NCI-H187 (cell line): ENCODE measurements around the gene ARHGDIA.

Experiments
- DNase-seq, 2 experiments: peaks; one replicate each; lab custom pipeline; 2025; lab: John Stamatoyannopoulos, UW

Gene ARHGDIA

GRCh38 chr17:81888988-81889595 is 18.0 kb upstream of the ARHGDIA start:
- no peak for DNase-seq

- DNase-seq, result no peak
Observed at GRCh38 chr17:81888105-81888987, 17.2 kb upstream of the ARHGDIA start.

GRCh38 chr17:81885869-81886548 is 14.9 kb upstream of the ARHGDIA start:
- no peak for DNase-seq

GRCh38 chr17:81885454-81885853 is 14.3 kb upstream of the ARHGDIA start:
- DNase-seq, result no peak

GRCh38 chr17:81884968-81885367 is 13.8 kb upstream of the ARHGDIA start:
- DNase-seq, result no peak

GRCh38 chr17:81884520-81884919 is 13.4 kb upstream of the ARHGDIA start:
- no peak for DNase-seq

- DNase-seq, result no peak
Observed at GRCh38 chr17:81879121-81879520, 8.0 kb upstream of the ARHGDIA start.

GRCh38 chr17:81878294-81878693 is 7.2 kb upstream of the ARHGDIA start:
- no peak for DNase-seq

- DNase-seq, result no peak
Observed at GRCh38 chr17:81877569-81877968, 6.4 kb upstream of the ARHGDIA start.

- DNase-seq, result peak; percentile 70 to 83
Observed at GRCh38 chr17:81871387-81872230, 472 bp upstream of the ARHGDIA start.

- DNase-seq, result no peak
Observed at GRCh38 chr17:81870131-81870980, 781 bp downstream of the ARHGDIA start.

- no peak for DNase-seq
Observed at GRCh38 chr17:81869221-81870130, 1.7 kb downstream of the ARHGDIA start.

- DNase-seq, result no peak
Observed at GRCh38 chr17:81868674-81869220, 2.4 kb downstream of the ARHGDIA start.

GRCh38 chr17:81867991-81868673 is 3.0 kb downstream of the ARHGDIA start:
- no peak for DNase-seq

- DNase-seq, result no peak
Observed at GRCh38 chr17:81867170-81867990, 3.8 kb downstream of the ARHGDIA start.

- DNase-seq, result no peak
Observed at GRCh38 chr17:81866440-81867169, 4.5 kb downstream of the ARHGDIA start.

- no peak for DNase-seq
Observed at GRCh38 chr17:81865733-81866439, 5.3 kb downstream of the ARHGDIA start.
